ENCODE results near the gene MAT1A. TPM values are rescaled to one million over a fixed set of nuclear protein-coding genes. Genes with fewer than 3 reads are reported as not detected.

Gene MAT1A
- total and polyA plus RNA-seq, 2 of the 13 experiments (the other 11 are each of a cell fraction or from before 2014, with no cell fraction given): 57.1 to 76.9 TPM

DNA sequence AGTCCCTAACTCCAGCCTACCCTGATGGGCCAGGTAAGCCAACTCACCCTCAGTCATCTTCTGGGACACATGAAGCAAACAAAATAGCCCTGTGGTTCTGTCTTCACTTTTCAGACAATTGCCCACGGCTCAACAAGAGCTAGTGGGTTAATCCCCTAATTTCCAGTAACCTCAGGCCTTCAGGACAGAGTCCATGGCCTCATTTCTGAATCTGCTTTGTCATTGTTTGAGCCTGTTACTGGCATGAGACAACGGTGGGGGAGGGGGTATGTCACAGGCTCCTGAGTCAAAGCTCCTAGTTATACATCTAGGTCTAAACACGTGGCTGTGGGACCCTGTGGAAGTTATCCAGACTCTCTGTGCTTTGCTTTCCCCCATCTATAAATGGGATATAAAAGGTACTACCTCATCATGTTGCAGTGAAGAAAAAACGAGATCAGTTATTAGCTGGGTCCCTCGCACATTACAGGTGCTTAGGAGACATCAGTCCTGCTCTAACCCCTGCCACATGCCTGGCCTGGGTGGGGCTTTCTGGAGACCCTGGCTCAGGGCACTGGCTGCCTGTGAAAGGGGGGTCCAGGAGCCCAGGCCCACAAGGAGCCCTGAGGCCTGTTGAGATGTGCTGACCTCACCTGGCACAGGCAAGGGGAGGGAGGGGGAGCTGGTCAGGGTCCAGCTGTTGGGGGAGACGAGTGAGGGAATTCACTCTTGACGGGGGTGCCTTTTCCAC, 16.5 kb downstream of the MAT1A start (continued):
- TF ChIP-seq MYNN (CRISPR knock-in tag; IDR thresholded peaks at IDR 0.05; ENCODE audit: low read depth) (no peak), JUNB (CRISPR knock-in tag; IDR thresholded peaks at IDR 0.05; ENCODE audit: borderline replicate concordance) (no peak), ELF4 (CRISPR knock-in tag; IDR thresholded peaks at IDR 0.05; ENCODE audit: borderline replicate concordance) (no peak), ARNTL (CRISPR knock-in tag; IDR thresholded peaks at IDR 0.05) (peak; percentile 73), ZBTB8A (CRISPR knock-in tag; IDR thresholded peaks at IDR 0.05; ENCODE audit: borderline replicate concordance, low read depth) (no peak), TCF12 (IDR thresholded peaks at IDR 0.05) (no peak), TCF12 (CRISPR knock-in tag; IDR thresholded peaks at IDR 0.05) (no peak), ATF7 (IDR thresholded peaks at IDR 0.05) (no peak), ATF7 (CRISPR knock-in tag; IDR thresholded peaks at IDR 0.05) (no peak), ZFAT (CRISPR knock-in tag; conservative IDR thresholded peaks at IDR 0.05) (no peak), TMF1 (CRISPR knock-in tag; IDR thresholded peaks at IDR 0.05; ENCODE audit: low read depth) (no peak), ASH2L (IDR thresholded peaks at IDR 0.05; ENCODE audit: insufficient read length, low read depth, low read length) (no peak), ZNF7 (CRISPR knock-in tag; IDR thresholded peaks at IDR 0.05) (no peak)
- TF ChIP-seq, protein P1, sequence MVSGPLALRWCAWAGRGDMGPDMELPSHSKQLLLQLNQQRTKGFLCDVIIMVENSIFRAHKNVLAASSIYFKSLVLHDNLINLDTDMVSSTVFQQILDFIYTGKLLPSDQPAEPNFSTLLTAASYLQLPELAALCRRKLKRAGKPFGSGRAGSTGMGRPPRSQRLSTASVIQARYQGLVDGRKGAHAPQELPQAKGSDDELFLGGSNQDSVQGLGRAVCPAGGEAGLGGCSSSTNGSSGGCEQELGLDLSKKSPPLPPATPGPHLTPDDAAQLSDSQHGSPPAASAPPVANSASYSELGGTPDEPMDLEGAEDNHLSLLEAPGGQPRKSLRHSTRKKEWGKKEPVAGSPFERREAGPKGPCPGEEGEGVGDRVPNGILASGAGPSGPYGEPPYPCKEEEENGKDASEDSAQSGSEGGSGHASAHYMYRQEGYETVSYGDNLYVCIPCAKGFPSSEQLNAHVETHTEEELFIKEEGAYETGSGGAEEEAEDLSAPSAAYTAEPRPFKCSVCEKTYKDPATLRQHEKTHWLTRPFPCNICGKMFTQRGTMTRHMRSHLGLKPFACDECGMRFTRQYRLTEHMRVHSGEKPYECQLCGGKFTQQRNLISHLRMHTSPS (CRISPR knock-in tag; IDR thresholded peaks at IDR 0.05; ENCODE audit: low read depth): no peak

All from HepG2 (cell line).